ENCODE results near the gene DNAJC12.

The DNAJC12 gene

GRCh38 chr10:67775279-67775678 lies 62.7 kb downstream of the DNAJC12 start:
- TF ChIP-seq CTCF (IDR thresholded peaks at IDR 0.05; ENCODE audit: low read depth, low read length) = no peak
- Histone ChIP-seq H3K4me3 (ENCODE audit: low read depth, low read length) (no peak overlapping the region), H3K36me3 (no peaks in the 10 kb centered on the region), H3K27me3 (no peaks in the 10 kb centered on the region), H3K4me1 (no peaks in the 10 kb centered on the region), H3K9me3 (no peaks in the 10 kb centered on the region)
- DNase-seq = no peak

- no peaks in the 10 kb centered on the region for H3K36me3 ChIP-seq
- no peaks in the 10 kb centered on the region for H3K27me3 ChIP-seq
- no peak for DNase-seq
- no peaks in the 10 kb centered on the region for H3K9me3 ChIP-seq
- H3K4me3 ChIP-seq (ENCODE audit: low read depth, low read length) = no peak overlapping the region
- H3K4me1 ChIP-seq = no peaks in the 10 kb centered on the region
- TF ChIP-seq CTCF (IDR thresholded peaks at IDR 0.05; ENCODE audit: low read depth, low read length) = no peak
Measured at GRCh38 chr10:67772894-67773511, 65.0 kb downstream of the DNAJC12 start.

- no peaks in the 10 kb centered on the region for H3K4me1 ChIP-seq
- no peaks in the 10 kb centered on the region for H3K36me3 ChIP-seq
- H3K4me3 ChIP-seq (ENCODE audit: low read depth, low read length) = no peak overlapping the region
- DNase-seq = no peak
- H3K27me3 ChIP-seq = no peaks in the 10 kb centered on the region
- H3K9me3 ChIP-seq = no peaks in the 10 kb centered on the region
- no peak for TF ChIP-seq CTCF (IDR thresholded peaks at IDR 0.05; ENCODE audit: low read depth, low read length)
Measured at GRCh38 chr10:67772151-67772550, 65.8 kb downstream of the DNAJC12 start.

- no peak for TF ChIP-seq CTCF (IDR thresholded peaks at IDR 0.05; ENCODE audit: low read depth, low read length)
- H3K36me3 ChIP-seq = no peaks in the 10 kb centered on the region
- DNase-seq = no peak
- no peaks in the 10 kb centered on the region for H3K9me3 ChIP-seq
- H3K4me1 ChIP-seq = no peaks in the 10 kb centered on the region
- no peaks in the 10 kb centered on the region for H3K27me3 ChIP-seq
- H3K4me3 ChIP-seq (ENCODE audit: low read depth, low read length) = no peak overlapping the region
Measured at GRCh38 chr10:67771200-67771599, 66.8 kb downstream of the DNAJC12 start.

- Histone ChIP-seq H3K9me3 (no peaks in the 10 kb centered on the region), H3K4me3 (ENCODE audit: low read depth, low read length) (no peak overlapping the region), H3K4me1 (no peaks in the 10 kb centered on the region), H3K36me3 (no peaks in the 10 kb centered on the region), H3K27me3 (no peaks in the 10 kb centered on the region)
- no peak for TF ChIP-seq CTCF (IDR thresholded peaks at IDR 0.05; ENCODE audit: low read depth, low read length)
- DNase-seq = no peak
Measured at GRCh38 chr10:67770537-67770936, 67.5 kb downstream of the DNAJC12 start.

- no peak for TF ChIP-seq CTCF (IDR thresholded peaks at IDR 0.05; ENCODE audit: low read depth, low read length)
Measured at GRCh38 chr10:67767244-67767643, 70.7 kb downstream of the DNAJC12 start.

More at GRCh38 chr10:67767244-67767643, 70.7 kb downstream of the DNAJC12 start:
- Histone ChIP-seq H3K4me3 (ENCODE audit: low read depth, low read length) (no peak overlapping the region), H3K9me3 (no peaks in the 10 kb centered on the region), H3K4me1 (no peaks in the 10 kb centered on the region; the same call in 1 of the 2 replicates), H3K27me3 (no peaks in the 10 kb centered on the region), H3K36me3 (no peaks in the 10 kb centered on the region)
- no peak for DNase-seq

Measured in BE2C (cell line).